Measurements from ENCODE around the gene XRCC5. TPM values are rescaled to one million over a fixed set of nuclear protein-coding genes. Genes with fewer than 3 reads are reported as not detected.

Gene XRCC5
- total RNA-seq, 2 donors from 2014 or later, result 116 to 152 TPM

DNA sequence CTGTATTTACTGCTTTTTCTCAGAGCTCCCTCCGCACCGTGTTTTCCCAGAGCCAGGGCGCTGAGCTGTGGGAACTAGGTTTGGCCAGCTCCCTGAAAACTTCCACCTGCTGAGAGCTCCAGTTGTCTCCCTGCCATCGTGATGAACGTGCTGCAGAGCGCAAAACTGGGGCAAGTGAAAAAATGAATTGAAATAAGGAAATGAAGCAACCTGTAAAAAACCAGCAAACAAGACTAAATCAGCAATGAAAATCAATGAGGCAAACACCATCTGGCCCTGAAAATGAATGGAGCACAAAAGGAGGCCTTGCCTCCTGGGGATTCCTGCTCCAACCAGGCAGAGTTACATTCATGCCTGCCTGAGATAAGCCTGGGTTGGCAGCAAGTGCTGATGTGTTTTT is 133.2 kb downstream of the XRCC5 start:
- H3K9me3 ChIP-seq, result no peaks in the 10 kb centered on the region
- no peaks in the 10 kb centered on the region for H3K27me3 ChIP-seq (replicated peaks; ENCODE audit: insufficient read depth)
- intact Hi-C loops (cut with DNase I), result no loop called here
- no peaks in the 10 kb centered on the region for H3K36me3 ChIP-seq
- H3K27ac ChIP-seq, result no peak overlapping the region
- H3K4me3 ChIP-seq, result no peak overlapping the region
- DNase-seq (ENCODE audit: low spot score), result no peak
- no peaks in the 10 kb centered on the region for H3K4me1 ChIP-seq (replicated peaks)
- TF ChIP-seq, protein P1, sequence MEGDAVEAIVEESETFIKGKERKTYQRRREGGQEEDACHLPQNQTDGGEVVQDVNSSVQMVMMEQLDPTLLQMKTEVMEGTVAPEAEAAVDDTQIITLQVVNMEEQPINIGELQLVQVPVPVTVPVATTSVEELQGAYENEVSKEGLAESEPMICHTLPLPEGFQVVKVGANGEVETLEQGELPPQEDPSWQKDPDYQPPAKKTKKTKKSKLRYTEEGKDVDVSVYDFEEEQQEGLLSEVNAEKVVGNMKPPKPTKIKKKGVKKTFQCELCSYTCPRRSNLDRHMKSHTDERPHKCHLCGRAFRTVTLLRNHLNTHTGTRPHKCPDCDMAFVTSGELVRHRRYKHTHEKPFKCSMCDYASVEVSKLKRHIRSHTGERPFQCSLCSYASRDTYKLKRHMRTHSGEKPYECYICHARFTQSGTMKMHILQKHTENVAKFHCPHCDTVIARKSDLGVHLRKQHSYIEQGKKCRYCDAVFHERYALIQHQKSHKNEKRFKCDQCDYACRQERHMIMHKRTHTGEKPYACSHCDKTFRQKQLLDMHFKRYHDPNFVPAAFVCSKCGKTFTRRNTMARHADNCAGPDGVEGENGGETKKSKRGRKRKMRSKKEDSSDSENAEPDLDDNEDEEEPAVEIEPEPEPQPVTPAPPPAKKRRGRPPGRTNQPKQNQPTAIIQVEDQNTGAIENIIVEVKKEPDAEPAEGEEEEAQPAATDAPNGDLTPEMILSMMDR (IDR thresholded peaks at IDR 0.05), result no peak
- TF ChIP-seq POLR2AphosphoS5 (IDR thresholded peaks at IDR 0.05), result no peak
- TF ChIP-seq POLR2A (IDR thresholded peaks at IDR 0.05), result no peak
- WGBS, result 41% methylated on average over 6 of the region's 6 CpGs

DNA sequence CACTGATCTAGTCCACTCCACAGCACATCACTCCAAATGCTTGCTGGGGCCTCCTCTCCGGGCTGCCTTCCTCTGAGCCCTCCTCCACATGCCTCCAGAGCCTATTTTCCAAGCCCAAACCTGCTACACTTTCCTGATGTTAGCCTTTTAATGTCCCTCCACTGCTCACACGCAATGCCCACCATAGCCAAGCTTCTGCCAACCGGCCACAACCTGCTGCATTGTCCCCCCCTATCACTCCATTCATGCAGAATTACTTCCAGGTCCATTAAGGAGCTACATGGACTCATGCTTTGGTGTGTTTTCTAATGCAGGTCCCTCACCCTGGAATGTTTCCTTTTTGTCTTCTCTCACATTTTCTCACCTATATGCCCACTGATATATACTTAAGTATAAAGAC is 133.9 kb downstream of the XRCC5 start:
- no peak overlapping the region for H3K4me3 ChIP-seq
- TF ChIP-seq, protein P1 (IDR thresholded peaks at IDR 0.05), result no peak
- TF ChIP-seq POLR2A (IDR thresholded peaks at IDR 0.05) (no peak), POLR2AphosphoS5 (IDR thresholded peaks at IDR 0.05) (no peak)
- no peaks in the 10 kb centered on the region for H3K4me1 ChIP-seq (replicated peaks)
- intact Hi-C loops (cut with DNase I), result no loop called here
- no peaks in the 10 kb centered on the region for H3K36me3 ChIP-seq
- H3K27me3 ChIP-seq (replicated peaks; ENCODE audit: insufficient read depth), result no peaks in the 10 kb centered on the region
- no peaks in the 10 kb centered on the region for H3K9me3 ChIP-seq
- DNase-seq (ENCODE audit: low spot score), result no peak
- 95% methylated on average over 3 of the region's 3 CpGs for WGBS
- H3K27ac ChIP-seq, result no peak overlapping the region

DNA sequence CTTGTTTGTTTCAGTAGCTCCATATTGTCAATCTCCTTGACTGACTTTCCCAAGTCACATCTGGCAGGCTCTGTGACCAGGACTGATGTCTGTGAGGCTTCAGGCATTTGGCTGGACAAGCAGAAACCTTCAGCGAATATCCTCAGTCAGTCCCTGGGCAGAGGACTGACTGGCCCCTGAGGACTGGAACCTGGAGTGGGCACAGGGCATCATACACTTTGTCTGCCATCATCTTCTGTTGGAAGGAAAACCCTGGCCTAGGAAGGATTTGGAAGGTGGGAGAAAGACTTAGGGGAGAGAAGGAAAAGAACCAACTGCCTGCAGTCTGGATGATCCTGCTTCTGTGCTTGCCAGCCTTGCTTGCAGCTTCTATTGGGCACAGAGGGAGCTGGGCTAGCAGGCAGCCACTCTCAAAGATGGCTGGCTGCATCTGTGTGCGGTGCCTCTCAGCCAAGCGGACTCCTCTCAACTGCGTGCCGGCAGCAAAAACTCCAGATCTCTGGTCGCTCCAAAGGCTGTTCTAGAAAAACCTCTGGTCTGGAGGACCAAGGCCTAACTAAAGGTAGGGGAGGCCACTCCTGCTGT is 136.3 kb downstream of the XRCC5 start:
- Histone ChIP-seq H3K27me3 (replicated peaks; ENCODE audit: insufficient read depth) (no peaks in the 10 kb centered on the region), H3K4me1 (replicated peaks) (no peaks in the 10 kb centered on the region), H3K4me3 (no peak overlapping the region), H3K36me3 (no peaks in the 10 kb centered on the region), H3K9me3 (no peaks in the 10 kb centered on the region), H3K27ac (no peak overlapping the region)
- intact Hi-C loops (cut with DNase I), result no loop called here
- 79% methylated on average over 6 of the region's 6 CpGs for WGBS
- no peak for DNase-seq (ENCODE audit: low spot score)
- TF ChIP-seq POLR2A (IDR thresholded peaks at IDR 0.05) (no peak), POLR2AphosphoS5 (IDR thresholded peaks at IDR 0.05) (no peak)
- TF ChIP-seq, protein P1 (IDR thresholded peaks at IDR 0.05), result no peak

DNA sequence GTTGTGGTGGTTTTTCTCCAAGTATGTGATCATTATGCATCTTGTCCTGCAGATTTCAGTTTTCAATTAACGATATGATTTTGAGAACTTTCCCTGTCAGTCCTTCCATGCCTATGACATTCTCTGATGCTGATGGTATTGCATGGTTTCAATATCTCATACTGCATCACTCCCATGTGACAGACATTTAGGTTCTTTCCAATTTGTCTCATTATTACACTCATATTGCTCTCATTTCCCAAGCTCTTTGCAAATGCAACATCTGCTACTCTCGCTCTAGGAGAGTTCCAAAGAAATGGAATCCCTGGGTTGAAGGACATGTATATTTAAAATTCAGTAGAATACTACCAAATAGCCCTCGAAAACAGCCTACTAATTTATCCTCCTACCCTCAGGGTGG is 137.6 kb downstream of the XRCC5 start:
- DNase-seq (ENCODE audit: low spot score), result no peak
- H3K27me3 ChIP-seq (replicated peaks; ENCODE audit: insufficient read depth), result no peaks in the 10 kb centered on the region
- TF ChIP-seq POLR2A (IDR thresholded peaks at IDR 0.05) (no peak), POLR2AphosphoS5 (IDR thresholded peaks at IDR 0.05) (no peak)
- TF ChIP-seq, protein P1 (IDR thresholded peaks at IDR 0.05), result no peak
- no peaks in the 10 kb centered on the region for H3K36me3 ChIP-seq
- 95% methylated on average over 3 of the region's 3 CpGs for WGBS
- no peak overlapping the region for H3K4me3 ChIP-seq
- no peaks in the 10 kb centered on the region for H3K4me1 ChIP-seq (replicated peaks)
- H3K9me3 ChIP-seq, result no peaks in the 10 kb centered on the region
- intact Hi-C loops (cut with DNase I), result no loop called here
- no peak overlapping the region for H3K27ac ChIP-seq

Other genes with a start within 250 kb of the XRCC5 start
- gene MREG, start 95.8 kb upstream of the XRCC5 start, total RNA-seq, result 1 to 10 TPM; 9.0 to 9.5 TPM
- gene PECR, start 27.5 kb upstream of the XRCC5 start, total RNA-seq, result 10 to 100 TPM in 1 of 2 donors, 1 to 10 TPM in 1; 6.9 to 16.3 TPM
- 1 to 10 TPM in 1 of 2 donors, under 1 TPM in 1; 0.80 to 1.1 TPM for gene TMEM169, start 27.4 kb upstream of the XRCC5 start, total RNA-seq

Data from prostate gland (tissue), 2 donors.